Cerebellar nuclear complex (tissue), 1 donor: ENCODE results near the gene NCAN.

Experiments
- DNase-seq, 2 experiments: peaks; one replicate each; lab custom pipeline; 2025; lab: John Stamatoyannopoulos, UW

NCAN gene

GRCh38 chr19:19285686-19286085 is 73.9 kb downstream of the NCAN start:
- no peak for DNase-seq

GRCh38 chr19:19292607-19293006 is 80.8 kb downstream of the NCAN start:
- DNase-seq, result no peak

GRCh38 chr19:19294914-19295313 is 83.2 kb downstream of the NCAN start:
- DNase-seq, result no peak

DNA sequence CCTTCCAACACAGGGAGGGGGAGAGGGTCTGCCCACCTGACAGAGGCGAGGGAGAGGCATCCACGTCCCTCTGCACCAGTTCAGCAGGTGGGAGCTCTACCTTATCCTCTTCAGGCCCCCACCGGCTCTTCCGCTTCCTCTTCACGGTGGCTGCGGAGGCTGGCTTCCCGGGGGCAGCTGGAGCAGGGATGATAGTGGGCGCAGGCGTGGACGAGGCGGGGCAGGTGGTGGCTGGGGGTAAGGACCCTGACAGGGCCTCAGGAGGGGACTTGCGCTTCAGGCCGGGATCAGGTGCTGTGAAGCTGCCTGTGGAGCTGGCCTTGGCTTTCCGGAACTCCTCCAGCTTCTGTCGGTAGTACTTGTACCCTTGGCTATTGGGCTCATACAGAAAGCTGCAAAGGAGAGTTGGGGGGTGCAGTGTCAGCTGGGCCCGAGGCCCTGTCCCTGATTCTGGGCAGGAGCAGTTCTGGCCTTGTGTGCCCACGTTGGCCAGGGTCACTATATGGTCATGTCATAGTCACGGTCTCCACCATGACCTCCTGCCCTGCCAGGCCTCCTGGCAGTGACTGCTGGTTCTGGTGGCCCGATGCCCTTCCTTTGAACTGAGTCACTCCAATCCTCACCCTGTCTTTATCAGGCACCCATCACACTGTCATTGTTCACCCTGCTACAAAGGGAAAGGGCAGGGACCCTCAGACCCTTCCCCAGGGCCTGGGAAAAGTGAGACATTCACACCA is 85.4 kb downstream of the NCAN start:
- DNase-seq, result no peak

GRCh38 chr19:19297759-19298158 is 86.0 kb downstream of the NCAN start:
- no peak for DNase-seq

- DNase-seq, result no peak
Observed at GRCh38 chr19:19300613-19301012, 88.9 kb downstream of the NCAN start.
